HG03064 (cell line): ENCODE data around the gene EML1.

Experiments
- ATAC-seq: cut with Tn5 transposase; IDR thresholded peaks from one replicate; pipeline ENCODE4 v1.9.1; 2021; ENCODE audit warnings: low read depth; ENCODE audit not compliant: unreplicated experiment

Gene EML1

GRCh38 chr14:99980299-99980698 is 187.1 kb downstream of the EML1 start:
- ATAC-seq = no peak

- ATAC-seq = no peak
These were observed 188.6 kb downstream of the EML1 start for GRCh38 chr14:99981806-99982205.

- ATAC-seq = no peak
These were observed 189.5 kb downstream of the EML1 start for GRCh38 chr14:99982537-99983250.

GRCh38 chr14:99983251-99984015 is 190.2 kb downstream of the EML1 start:
- no peak for ATAC-seq

GRCh38 chr14:99984036-99984435 is 190.8 kb downstream of the EML1 start:
- ATAC-seq = no peak

- ATAC-seq = no peak
These were observed 193.2 kb downstream of the EML1 start for GRCh38 chr14:99986396-99986795.

GRCh38 chr14:99989032-99989431 is 195.8 kb downstream of the EML1 start:
- ATAC-seq = no peak

- ATAC-seq = no peak
These were observed 197.3 kb downstream of the EML1 start for GRCh38 chr14:99990268-99991170.

GRCh38 chr14:99991331-99991730 is 198.1 kb downstream of the EML1 start:
- no peak for ATAC-seq
